WTC11 (cell line): ENCODE data around the gene CRTAP. TPM values are rescaled to one million over a fixed set of nuclear protein-coding genes. Genes with fewer than 3 reads are reported as not detected.
A peak's percentile ranks its signal among the peaks of the same experiment; 100 is the strongest.

Experiments used
- ATAC-seq: fragments of 200-7000 bp; cut with Tn5 transposase; 2 replicates; pipeline ENCODE4 v1.10.0; 2021; ENCODE audit warnings: mild to moderate bottlenecking, moderate library complexity
- CTCF ChIA-PET: fragments of 300-600 bp; sonication (Branson Sonifier 250); formaldehyde crosslinking; loops from one replicate; lab custom pipeline; 2021; ENCODE audit warnings: antibody characterized with exemption; lab: Charles Lee
- POLR2A ChIA-PET: fragments of 350-600 bp; sonication (Branson Sonifier 250); formaldehyde crosslinking; loops from one replicate; lab custom pipeline; 2021; ENCODE audit warnings: antibody characterized with exemption; lab: Charles Lee
- DNase-seq: peaks from one replicate; pipeline ENCODE4 v3.0.0; 2021; ENCODE audit warnings: low spot score
- H3K27ac Mint-ChIP-seq: 2 replicates; pipeline ENCODE4 v1.8.0; 2021; ENCODE audit warnings: mixed read lengths
- H3K27me3 Mint-ChIP-seq: 2 replicates; pipeline ENCODE4 v1.8.0; 2021; ENCODE audit warnings: low read depth, mild to moderate bottlenecking, moderate library complexity, mixed read lengths
- H3K36me3 Mint-ChIP-seq: 2 replicates; pipeline ENCODE4 v1.8.0; 2021; ENCODE audit warnings: mixed read lengths
- H3K4me1 Mint-ChIP-seq: 2 replicates; pipeline ENCODE4 v1.8.0; 2022; ENCODE audit warnings: mixed read lengths
- H3K4me3 Mint-ChIP-seq: 2 replicates; pipeline ENCODE4 v1.8.0; 2021; ENCODE audit warnings: mild to moderate bottlenecking, moderate library complexity, mixed read lengths
- H3K9me3 Mint-ChIP-seq: 2 replicates; pipeline ENCODE4 v1.8.0; 2021; ENCODE audit warnings: mixed read lengths
- CREB1 ChIP-seq: sonication (generic); formaldehyde crosslinking; IDR thresholded peaks from 2 replicates; pipeline ENCODE4 v1.8.0; 2023; ENCODE audit warnings: mild to moderate bottlenecking, missing genetic modification reagents
- GTF2I ChIP-seq: fragments of 250-450 bp; sonication (Bioruptor Pico); conservative IDR thresholded peaks from 2 replicates; pipeline ENCODE4 v1.4.0; 2021; ENCODE audit warnings: mild to moderate bottlenecking
- JUN ChIP-seq: sonication (generic); formaldehyde crosslinking; IDR thresholded peaks from 2 replicates; pipeline ENCODE4 v1.8.0; 2023; ENCODE audit warnings: mild to moderate bottlenecking, missing genetic modification reagents
- NR3C1 ChIP-seq: sonication (generic); formaldehyde crosslinking; conservative IDR thresholded peaks from 2 replicates; pipeline ENCODE4 v1.8.1; 2023; ENCODE audit warnings: low read depth, mild to moderate bottlenecking, missing genetic modification reagents
- OVOL2 ChIP-seq: fragments of 250-450 bp; sonication (Bioruptor Pico); IDR thresholded peaks from 2 replicates; pipeline ENCODE4 v1.9.0; 2021; ENCODE audit warnings: mild to moderate bottlenecking, borderline replicate concordance
- RELA ChIP-seq: sonication (generic); formaldehyde crosslinking; IDR thresholded peaks from 2 replicates; pipeline ENCODE4 v1.8.1; 2022; ENCODE audit warnings: missing genetic modification reagents, mild to moderate bottlenecking, borderline replicate concordance
- SMAD3 ChIP-seq: sonication (generic); formaldehyde crosslinking; IDR thresholded peaks from 2 replicates; pipeline ENCODE4 v1.8.0; 2022; ENCODE audit warnings: missing genetic modification reagents, mild to moderate bottlenecking, borderline replicate concordance
- SMAD4 ChIP-seq: sonication (generic); formaldehyde crosslinking; IDR thresholded peaks from 2 replicates; pipeline ENCODE4 v1.8.0; 2022; ENCODE audit warnings: mild to moderate bottlenecking, missing genetic modification reagents
- TEAD4 ChIP-seq: sonication (generic); formaldehyde crosslinking; IDR thresholded peaks from 2 replicates; pipeline ENCODE4 v1.8.0; 2022; ENCODE audit warnings: mild to moderate bottlenecking, missing genetic modification reagents
- ZNF121 ChIP-seq: sonication (generic); formaldehyde crosslinking; IDR thresholded peaks from 2 replicates; pipeline ENCODE4 v1.8.0; 2023; ENCODE audit warnings: missing genetic modification reagents
- total RNA-seq: library from RNA; stranded (reverse); gene quantifications from 3 replicates; pipeline ENCODE4 v1.2.3, GENCODE V29; 2021
- TF ChIP-seq, protein P1 (sequence below): sonication (generic); formaldehyde crosslinking; IDR thresholded peaks from 2 replicates; pipeline ENCODE4 v1.8.1; 2023; ENCODE audit warnings: mild to moderate bottlenecking, missing genetic modification reagents
- TF ChIP-seq, protein P2 (sequence below): sonication (generic); formaldehyde crosslinking; IDR thresholded peaks from 2 replicates; pipeline ENCODE4 v1.8.1; 2023; ENCODE audit warnings: mild to moderate bottlenecking, missing genetic modification reagents, moderate library complexity
- TF ChIP-seq, protein P3 (sequence below): fragments of 250-450 bp; sonication (Bioruptor Pico); IDR thresholded peaks from 2 replicates; pipeline ENCODE4 v1.9.0; 2021; ENCODE audit warnings: mild to moderate bottlenecking
- TF ChIP-seq, protein P4 (sequence below): sonication (generic); formaldehyde crosslinking; IDR thresholded peaks from 2 replicates; pipeline ENCODE4 v1.8.1; 2022; ENCODE audit warnings: mild to moderate bottlenecking, moderate library complexity, missing genetic modification reagents
- TF ChIP-seq, protein P5 (sequence below): sonication (generic); formaldehyde crosslinking; conservative IDR thresholded peaks from 2 replicates; pipeline ENCODE4 v1.8.1; 2023; ENCODE audit warnings: mild to moderate bottlenecking, low read depth, missing genetic modification reagents, moderate library complexity
- TF ChIP-seq, protein P6 (sequence below): sonication (generic); formaldehyde crosslinking; IDR thresholded peaks from 2 replicates; pipeline ENCODE4 v1.8.1; 2022; ENCODE audit warnings: low read depth, missing genetic modification reagents, borderline replicate concordance
- TF ChIP-seq, protein P7 (sequence below): fragments of 250-450 bp; sonication (Bioruptor Pico); IDR thresholded peaks from 2 replicates; pipeline ENCODE4 v2.1.2; 2022; ENCODE audit warnings: mild to moderate bottlenecking, moderate library complexity

CRTAP gene
- total RNA-seq, 1 experiment from 2014 or later = 156 TPM

DNA sequence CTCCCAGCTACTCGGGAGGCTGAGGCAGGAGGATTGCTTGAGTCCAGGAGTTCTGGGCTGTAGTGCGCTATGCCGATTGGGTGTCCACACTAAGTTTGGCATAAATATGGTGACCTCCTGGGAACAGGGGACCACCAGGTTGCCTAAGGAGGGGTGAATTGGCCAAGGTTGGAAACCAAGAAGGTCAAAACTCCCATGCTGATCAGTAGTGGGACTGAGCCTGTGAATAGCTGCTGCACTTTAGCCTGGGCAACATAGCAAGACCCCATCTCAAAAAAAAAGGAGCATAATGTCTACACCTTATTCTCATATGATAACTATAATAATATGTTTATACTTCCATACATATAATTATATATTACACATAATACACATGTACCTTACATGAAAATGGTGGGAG is 10.8 kb upstream of the CRTAP start:
- CTCF ChIA-PET = no interaction called here
- H3K4me1 Mint-ChIP-seq = no peaks in the 10 kb centered on the region
- TF ChIP-seq SMAD4 (no peak), ZNF121 (peak; percentile 78)
- TF ChIP-seq, all 79 proteins: peak for 1
- no peaks in the 10 kb centered on the region for H3K9me3 Mint-ChIP-seq
- ATAC-seq (no peak), DNase-seq (no peak)
- H3K4me3 Mint-ChIP-seq = no peak overlapping the region
- POLR2A ChIA-PET = no interaction called here
- H3K36me3 Mint-ChIP-seq = no peaks in the 10 kb centered on the region
- H3K27ac Mint-ChIP-seq = no peak overlapping the region
- peaks cover 10% of the 10 kb centered on the region for H3K27me3 Mint-ChIP-seq

DNA sequence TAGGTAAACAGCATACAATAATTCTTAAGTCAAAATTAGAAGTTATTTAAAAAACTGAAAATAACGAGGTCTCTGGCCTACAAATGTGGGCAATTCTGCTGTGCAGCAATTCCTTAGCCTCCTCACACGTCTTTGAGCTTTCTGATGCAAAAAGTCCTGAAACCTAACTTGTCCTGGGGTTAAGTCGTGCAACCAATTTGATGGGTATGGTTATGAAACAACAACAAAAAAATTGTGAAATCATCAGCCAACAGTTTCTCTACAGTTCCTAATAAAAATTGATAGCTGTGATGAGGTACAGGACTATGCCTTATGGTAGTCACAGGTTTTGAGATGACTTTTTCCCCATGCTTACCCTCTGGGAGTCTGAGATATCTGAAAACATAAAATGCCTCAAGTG is 10.3 kb upstream of the CRTAP start:
- Mint-ChIP-seq H3K27ac (no peak overlapping the region), H3K4me1 (no peaks in the 10 kb centered on the region), H3K27me3 (peaks cover 13% of the 10 kb centered on the region), H3K9me3 (no peaks in the 10 kb centered on the region), H3K4me3 (no peak overlapping the region), H3K36me3 (no peaks in the 10 kb centered on the region)
- DNase-seq (no peak), ATAC-seq (no peak)
- TF ChIP-seq TEAD4 (CRISPR knock-in tag) = no peak
- TF ChIP-seq JUN = no peak
- no peak for TF ChIP-seq OVOL2 (CRISPR knock-in tag)
- TF ChIP-seq, protein P1, sequence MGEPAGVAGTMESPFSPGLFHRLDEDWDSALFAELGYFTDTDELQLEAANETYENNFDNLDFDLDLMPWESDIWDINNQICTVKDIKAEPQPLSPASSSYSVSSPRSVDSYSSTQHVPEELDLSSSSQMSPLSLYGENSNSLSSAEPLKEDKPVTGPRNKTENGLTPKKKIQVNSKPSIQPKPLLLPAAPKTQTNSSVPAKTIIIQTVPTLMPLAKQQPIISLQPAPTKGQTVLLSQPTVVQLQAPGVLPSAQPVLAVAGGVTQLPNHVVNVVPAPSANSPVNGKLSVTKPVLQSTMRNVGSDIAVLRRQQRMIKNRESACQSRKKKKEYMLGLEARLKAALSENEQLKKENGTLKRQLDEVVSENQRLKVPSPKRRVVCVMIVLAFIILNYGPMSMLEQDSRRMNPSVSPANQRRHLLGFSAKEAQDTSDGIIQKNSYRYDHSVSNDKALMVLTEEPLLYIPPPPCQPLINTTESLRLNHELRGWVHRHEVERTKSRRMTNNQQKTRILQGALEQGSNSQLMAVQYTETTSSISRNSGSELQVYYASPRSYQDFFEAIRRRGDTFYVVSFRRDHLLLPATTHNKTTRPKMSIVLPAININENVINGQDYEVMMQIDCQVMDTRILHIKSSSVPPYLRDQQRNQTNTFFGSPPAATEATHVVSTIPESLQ (CRISPR knock-in tag) = no peak
- TF ChIP-seq RELA (CRISPR knock-in tag) = no peak
- POLR2A ChIA-PET = no interaction called here
- CTCF ChIA-PET = no interaction called here

DNA sequence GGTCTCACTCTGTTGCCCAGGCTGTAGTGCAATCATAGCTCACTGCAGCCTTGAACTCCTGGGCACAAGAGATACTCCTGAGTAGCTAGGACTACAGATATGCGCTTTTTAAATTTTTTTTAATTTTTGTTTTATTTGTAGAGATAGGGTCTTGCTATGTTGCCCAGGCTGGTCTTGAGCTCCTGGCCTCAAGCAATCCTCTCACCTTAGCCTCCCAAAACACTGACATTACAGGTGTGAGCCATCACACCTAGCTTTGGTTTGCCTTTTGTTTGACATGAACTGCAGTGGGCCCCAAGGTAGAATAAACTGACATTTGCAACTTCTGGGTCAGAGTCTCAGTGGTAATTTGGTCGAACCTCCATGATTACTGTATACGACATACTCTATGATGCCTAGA is 9.0 kb upstream of the CRTAP start:
- Mint-ChIP-seq H3K4me3 (no peak overlapping the region), H3K36me3 (no peaks in the 10 kb centered on the region), H3K27ac (no peak overlapping the region), H3K9me3 (no peaks in the 10 kb centered on the region), H3K27me3 (peaks cover 13% of the 10 kb centered on the region), H3K4me1 (no peaks in the 10 kb centered on the region)
- no peak for ATAC-seq
- no peak for DNase-seq
- CTCF ChIA-PET = interaction anchor here (0.6 kb wide), 1 partner anchor 870 kb away, joined by 3 read pairs; no protein-coding TSS in a partner anchor
- POLR2A ChIA-PET = no interaction called here
- no peak for TF ChIP-seq CREB1
- TF ChIP-seq, protein P2, sequence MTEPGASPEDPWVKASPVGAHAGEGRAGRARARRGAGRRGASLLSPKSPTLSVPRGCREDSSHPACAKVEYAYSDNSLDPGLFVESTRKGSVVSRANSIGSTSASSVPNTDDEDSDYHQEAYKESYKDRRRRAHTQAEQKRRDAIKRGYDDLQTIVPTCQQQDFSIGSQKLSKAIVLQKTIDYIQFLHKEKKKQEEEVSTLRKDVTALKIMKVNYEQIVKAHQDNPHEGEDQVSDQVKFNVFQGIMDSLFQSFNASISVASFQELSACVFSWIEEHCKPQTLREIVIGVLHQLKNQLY (CRISPR knock-in tag) = no peak
- TF ChIP-seq SMAD3 (CRISPR knock-in tag) = no peak
- TF ChIP-seq, protein P3, sequence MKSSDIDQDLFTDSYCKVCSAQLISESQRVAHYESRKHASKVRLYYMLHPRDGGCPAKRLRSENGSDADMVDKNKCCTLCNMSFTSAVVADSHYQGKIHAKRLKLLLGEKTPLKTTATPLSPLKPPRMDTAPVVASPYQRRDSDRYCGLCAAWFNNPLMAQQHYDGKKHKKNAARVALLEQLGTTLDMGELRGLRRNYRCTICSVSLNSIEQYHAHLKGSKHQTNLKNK (CRISPR knock-in tag) = no peak
- TF ChIP-seq, protein P4, sequence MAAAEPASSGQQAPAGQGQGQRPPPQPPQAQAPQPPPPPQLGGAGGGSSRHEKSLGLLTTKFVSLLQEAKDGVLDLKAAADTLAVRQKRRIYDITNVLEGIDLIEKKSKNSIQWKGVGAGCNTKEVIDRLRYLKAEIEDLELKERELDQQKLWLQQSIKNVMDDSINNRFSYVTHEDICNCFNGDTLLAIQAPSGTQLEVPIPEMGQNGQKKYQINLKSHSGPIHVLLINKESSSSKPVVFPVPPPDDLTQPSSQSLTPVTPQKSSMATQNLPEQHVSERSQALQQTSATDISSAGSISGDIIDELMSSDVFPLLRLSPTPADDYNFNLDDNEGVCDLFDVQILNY = no peak
- no peak for TF ChIP-seq NR3C1 (CRISPR knock-in tag)
- TF ChIP-seq, protein P5, sequence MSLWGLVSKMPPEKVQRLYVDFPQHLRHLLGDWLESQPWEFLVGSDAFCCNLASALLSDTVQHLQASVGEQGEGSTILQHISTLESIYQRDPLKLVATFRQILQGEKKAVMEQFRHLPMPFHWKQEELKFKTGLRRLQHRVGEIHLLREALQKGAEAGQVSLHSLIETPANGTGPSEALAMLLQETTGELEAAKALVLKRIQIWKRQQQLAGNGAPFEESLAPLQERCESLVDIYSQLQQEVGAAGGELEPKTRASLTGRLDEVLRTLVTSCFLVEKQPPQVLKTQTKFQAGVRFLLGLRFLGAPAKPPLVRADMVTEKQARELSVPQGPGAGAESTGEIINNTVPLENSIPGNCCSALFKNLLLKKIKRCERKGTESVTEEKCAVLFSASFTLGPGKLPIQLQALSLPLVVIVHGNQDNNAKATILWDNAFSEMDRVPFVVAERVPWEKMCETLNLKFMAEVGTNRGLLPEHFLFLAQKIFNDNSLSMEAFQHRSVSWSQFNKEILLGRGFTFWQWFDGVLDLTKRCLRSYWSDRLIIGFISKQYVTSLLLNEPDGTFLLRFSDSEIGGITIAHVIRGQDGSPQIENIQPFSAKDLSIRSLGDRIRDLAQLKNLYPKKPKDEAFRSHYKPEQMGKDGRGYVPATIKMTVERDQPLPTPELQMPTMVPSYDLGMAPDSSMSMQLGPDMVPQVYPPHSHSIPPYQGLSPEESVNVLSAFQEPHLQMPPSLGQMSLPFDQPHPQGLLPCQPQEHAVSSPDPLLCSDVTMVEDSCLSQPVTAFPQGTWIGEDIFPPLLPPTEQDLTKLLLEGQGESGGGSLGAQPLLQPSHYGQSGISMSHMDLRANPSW (CRISPR knock-in tag) = no peak
- TF ChIP-seq, protein P6, sequence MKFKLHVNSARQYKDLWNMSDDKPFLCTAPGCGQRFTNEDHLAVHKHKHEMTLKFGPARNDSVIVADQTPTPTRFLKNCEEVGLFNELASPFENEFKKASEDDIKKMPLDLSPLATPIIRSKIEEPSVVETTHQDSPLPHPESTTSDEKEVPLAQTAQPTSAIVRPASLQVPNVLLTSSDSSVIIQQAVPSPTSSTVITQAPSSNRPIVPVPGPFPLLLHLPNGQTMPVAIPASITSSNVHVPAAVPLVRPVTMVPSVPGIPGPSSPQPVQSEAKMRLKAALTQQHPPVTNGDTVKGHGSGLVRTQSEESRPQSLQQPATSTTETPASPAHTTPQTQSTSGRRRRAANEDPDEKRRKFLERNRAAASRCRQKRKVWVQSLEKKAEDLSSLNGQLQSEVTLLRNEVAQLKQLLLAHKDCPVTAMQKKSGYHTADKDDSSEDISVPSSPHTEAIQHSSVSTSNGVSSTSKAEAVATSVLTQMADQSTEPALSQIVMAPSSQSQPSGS (CRISPR knock-in tag) = no peak
- TF ChIP-seq, protein P7, sequence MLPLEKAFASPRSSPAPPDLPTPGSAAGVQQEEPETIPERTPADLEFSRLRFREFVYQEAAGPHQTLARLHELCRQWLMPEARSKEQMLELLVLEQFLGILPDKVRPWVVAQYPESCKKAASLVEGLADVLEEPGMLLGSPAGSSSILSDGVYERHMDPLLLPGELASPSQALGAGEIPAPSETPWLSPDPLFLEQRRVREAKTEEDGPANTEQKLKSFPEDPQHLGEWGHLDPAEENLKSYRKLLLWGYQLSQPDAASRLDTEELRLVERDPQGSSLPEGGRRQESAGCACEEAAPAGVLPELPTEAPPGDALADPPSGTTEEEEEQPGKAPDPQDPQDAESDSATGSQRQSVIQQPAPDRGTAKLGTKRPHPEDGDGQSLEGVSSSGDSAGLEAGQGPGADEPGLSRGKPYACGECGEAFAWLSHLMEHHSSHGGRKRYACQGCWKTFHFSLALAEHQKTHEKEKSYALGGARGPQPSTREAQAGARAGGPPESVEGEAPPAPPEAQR (CRISPR knock-in tag) = no peak
- no peak for TF ChIP-seq GTF2I (CRISPR knock-in tag)
